Osteoblast (primary cell): ENCODE results near the gene EXOC4. TPM values are rescaled to one million over a fixed set of nuclear protein-coding genes. Genes with fewer than 3 reads are reported as not detected.

Source experiments
- DNase-seq: peaks from one replicate; pipeline ENCODE4 v3.0.0; 2011; ENCODE audit warnings: low spot score, mixed read lengths; ENCODE audit not compliant: insufficient read length; ENCODE audit errors: missing footprints
- H2AFZ ChIP-seq: 2 replicates; pipeline ENCODE4 v1.6.0; 2011; ENCODE audit warnings: mild to moderate bottlenecking, low read length
- H3K27ac ChIP-seq: 2 replicates; pipeline ENCODE4 v1.5.1; 2011; ENCODE audit warnings: mild to moderate bottlenecking, low read depth, low read length, moderate library complexity
- H3K27me3 ChIP-seq: 2 replicates; pipeline ENCODE4 v1.6.0; 2012; ENCODE audit warnings: mild to moderate bottlenecking, control low read depth, inconsistent platforms, low read length, moderate library complexity; ENCODE audit not compliant: insufficient read depth
- H3K36me3 ChIP-seq: 2 replicates; pipeline ENCODE4 v1.5.1; 2011; ENCODE audit warnings: mild to moderate bottlenecking, low read length, control low read depth, moderate library complexity; ENCODE audit not compliant: insufficient read depth
- H3K4me1 ChIP-seq: 2 replicates; pipeline ENCODE4 v1.5.1; 2011; ENCODE audit warnings: mild to moderate bottlenecking, low read length, control low read depth, moderate library complexity; ENCODE audit not compliant: insufficient read depth
- H3K4me2 ChIP-seq: 2 replicates; pipeline ENCODE4 v1.6.0; 2011; ENCODE audit warnings: mild to moderate bottlenecking, low read length; ENCODE audit not compliant: insufficient read depth
- H3K4me3 ChIP-seq: fragments of 200-600 bp; sonication (generic); 3 replicates; pipeline ENCODE4 v1.5.1; 2012; ENCODE audit warnings: mild to moderate bottlenecking, low read length, inconsistent platforms; ENCODE audit not compliant: insufficient read depth
- H3K79me2 ChIP-seq: 2 replicates; pipeline ENCODE4 v1.6.0; 2012; ENCODE audit warnings: mild to moderate bottlenecking, low read length, control low read depth, inconsistent platforms; ENCODE audit not compliant: insufficient read depth
- H3K9me3 ChIP-seq: 2 replicates; pipeline ENCODE4 v1.5.1; 2011; ENCODE audit warnings: low read depth, low read length, control low read depth
- H4K20me1 ChIP-seq: 2 replicates; pipeline ENCODE4 v1.6.0; 2012; ENCODE audit warnings: mild to moderate bottlenecking, low read length, control low read depth; ENCODE audit not compliant: insufficient read depth
- CTCF ChIP-seq: IDR thresholded peaks from 2 replicates; pipeline ENCODE4 v1.5.1; 2011; ENCODE audit warnings: mild to moderate bottlenecking, low read depth, low read length, moderate library complexity; ENCODE audit errors: extremely low read depth
- total RNA-seq: library from RNA; depleted of rRNA; stranded (reverse); fragments of >200 nt; gene quantifications from 2 replicates; pipeline ENCODE4 v1.2.3, GENCODE V29; 2012

The EXOC4 gene
- total RNA-seq, 1 donor = 134 TPM

- H3K4me1 ChIP-seq = no peaks in the 10 kb centered on the region
- no peaks in the 10 kb centered on the region for H3K9me3 ChIP-seq
- no peak overlapping the region for H3K27ac ChIP-seq
- H3K4me3 ChIP-seq = no peak overlapping the region
- H3K27me3 ChIP-seq = no peaks in the 10 kb centered on the region
- TF ChIP-seq CTCF = no peak
- no peak overlapping the region for H2AFZ ChIP-seq
- H3K79me2 ChIP-seq = peaks cover 3% of the 10 kb centered on the region
- H3K36me3 ChIP-seq = no peaks in the 10 kb centered on the region
- no peak overlapping the region for H3K4me2 ChIP-seq
- peaks cover 7% of the 10 kb centered on the region for H4K20me1 ChIP-seq
- no peak for DNase-seq
Measured at GRCh38 chr7:133408212-133408611, 155.3 kb downstream of the EXOC4 start.

GRCh38 chr7:133409421-133409820, 156.5 kb downstream of the EXOC4 start:
- no peaks in the 10 kb centered on the region for H3K9me3 ChIP-seq
- no peak overlapping the region for H3K4me3 ChIP-seq
- no peaks in the 10 kb centered on the region for H3K4me1 ChIP-seq
- H3K79me2 ChIP-seq = peaks cover 3% of the 10 kb centered on the region
- no peak overlapping the region for H3K4me2 ChIP-seq
- no peak overlapping the region for H2AFZ ChIP-seq
- no peak for TF ChIP-seq CTCF
- no peaks in the 10 kb centered on the region for H3K27me3 ChIP-seq
- H3K27ac ChIP-seq = no peak overlapping the region
- no peaks in the 10 kb centered on the region for H3K36me3 ChIP-seq
- DNase-seq = no peak
- peaks cover 11% of the 10 kb centered on the region for H4K20me1 ChIP-seq

- Histone ChIP-seq H3K79me2 (peaks cover 3% of the 10 kb centered on the region), H2AFZ (no peak overlapping the region), H4K20me1 (peaks cover 12% of the 10 kb centered on the region), H3K36me3 (no peaks in the 10 kb centered on the region), H3K27me3 (no peaks in the 10 kb centered on the region), H3K9me3 (no peaks in the 10 kb centered on the region), H3K27ac (no peak overlapping the region), H3K4me3 (no peak overlapping the region), H3K4me2 (no peak overlapping the region), H3K4me1 (no peaks in the 10 kb centered on the region)
- no peak for TF ChIP-seq CTCF
- DNase-seq = no peak
Measured at GRCh38 chr7:133409966-133410365, 157.1 kb downstream of the EXOC4 start.

- no peaks in the 10 kb centered on the region for H3K36me3 ChIP-seq
- no peaks in the 10 kb centered on the region for H3K9me3 ChIP-seq
- no peaks in the 10 kb centered on the region for H3K4me1 ChIP-seq
- no peak overlapping the region for H3K27ac ChIP-seq
- H3K4me3 ChIP-seq = no peak overlapping the region
- no peak overlapping the region for H3K4me2 ChIP-seq
- peaks cover 3% of the 10 kb centered on the region for H3K79me2 ChIP-seq
- H2AFZ ChIP-seq = no peak overlapping the region
- no peak for DNase-seq
- peaks cover 12% of the 10 kb centered on the region for H4K20me1 ChIP-seq
- no peak for TF ChIP-seq CTCF
- H3K27me3 ChIP-seq = no peaks in the 10 kb centered on the region
Measured at GRCh38 chr7:133411395-133411794, 158.5 kb downstream of the EXOC4 start.
